ENCODE results near the gene MDC1. TPM values are rescaled to one million over a fixed set of nuclear protein-coding genes. Genes with fewer than 3 reads are reported as not detected.

MDC1 gene
- total and polyA plus RNA-seq, 2 of the 13 experiments (the other 11 are each of a cell fraction or from before 2014, with no cell fraction given) = 8.4 to 14.0 TPM

DNA sequence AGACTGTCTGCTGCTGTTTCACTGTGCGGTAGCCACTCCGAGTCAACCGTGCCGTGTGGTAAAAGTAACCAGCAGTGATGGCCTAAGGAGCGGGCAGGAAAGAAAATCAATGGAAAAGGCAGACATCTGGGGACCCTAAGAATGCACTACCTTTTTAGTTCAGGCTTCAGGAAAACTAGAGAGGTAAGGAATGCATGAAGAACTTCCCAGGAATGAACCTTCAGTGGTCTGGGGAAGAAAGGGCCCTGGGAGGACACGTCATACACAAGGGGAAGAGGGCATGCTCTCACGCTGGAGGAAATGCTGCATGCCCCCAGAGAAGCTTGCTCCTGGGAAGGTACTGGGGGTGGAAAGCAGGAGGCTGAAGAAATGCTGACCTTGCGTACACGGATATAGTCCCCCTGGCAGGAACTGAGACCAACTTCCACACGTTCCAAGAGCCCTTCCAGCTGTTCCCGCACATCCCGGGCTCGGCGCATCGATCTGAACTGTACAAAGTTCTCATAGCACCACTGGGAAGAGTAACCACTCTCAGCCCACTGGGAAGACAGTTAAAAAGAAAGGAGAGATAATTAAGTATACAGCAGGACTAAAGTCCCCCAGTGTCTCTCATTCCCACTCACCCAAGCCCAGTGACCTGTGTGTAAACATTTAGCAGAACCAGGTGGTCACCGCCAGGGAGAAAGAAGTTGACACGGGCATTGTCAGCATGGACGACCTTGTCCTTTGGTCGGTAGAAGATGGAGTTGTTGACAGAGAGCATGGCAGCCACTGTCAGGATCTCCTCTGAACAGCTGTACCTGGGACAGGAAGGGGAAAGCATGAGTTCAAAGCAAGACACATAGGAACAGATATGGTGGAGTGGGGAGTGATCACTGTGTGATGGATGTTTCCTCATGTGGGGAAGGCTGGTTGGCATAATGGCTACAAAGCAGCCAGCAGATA lies 62.0 kb downstream of the MDC1 start (continued):
- TF ChIP-seq, protein P1, sequence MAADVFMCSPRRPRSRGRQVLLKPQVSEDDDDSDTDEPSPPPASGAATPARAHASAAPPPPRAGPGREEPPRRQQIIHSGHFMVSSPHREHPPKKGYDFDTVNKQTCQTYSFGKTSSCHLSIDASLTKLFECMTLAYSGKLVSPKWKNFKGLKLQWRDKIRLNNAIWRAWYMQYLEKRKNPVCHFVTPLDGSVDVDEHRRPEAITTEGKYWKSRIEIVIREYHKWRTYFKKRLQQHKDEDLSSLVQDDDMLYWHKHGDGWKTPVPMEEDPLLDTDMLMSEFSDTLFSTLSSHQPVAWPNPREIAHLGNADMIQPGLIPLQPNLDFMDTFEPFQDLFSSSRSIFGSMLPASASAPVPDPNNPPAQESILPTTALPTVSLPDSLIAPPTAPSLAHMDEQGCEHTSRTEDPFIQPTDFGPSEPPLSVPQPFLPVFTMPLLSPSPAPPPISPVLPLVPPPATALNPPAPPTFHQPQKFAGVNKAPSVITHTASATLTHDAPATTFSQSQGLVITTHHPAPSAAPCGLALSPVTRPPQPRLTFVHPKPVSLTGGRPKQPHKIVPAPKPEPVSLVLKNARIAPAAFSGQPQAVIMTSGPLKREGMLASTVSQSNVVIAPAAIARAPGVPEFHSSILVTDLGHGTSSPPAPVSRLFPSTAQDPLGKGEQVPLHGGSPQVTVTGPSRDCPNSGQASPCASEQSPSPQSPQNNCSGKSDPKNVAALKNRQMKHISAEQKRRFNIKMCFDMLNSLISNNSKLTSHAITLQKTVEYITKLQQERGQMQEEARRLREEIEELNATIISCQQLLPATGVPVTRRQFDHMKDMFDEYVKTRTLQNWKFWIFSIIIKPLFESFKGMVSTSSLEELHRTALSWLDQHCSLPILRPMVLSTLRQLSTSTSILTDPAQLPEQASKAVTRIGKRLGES (CRISPR knock-in tag; IDR thresholded peaks at IDR 0.05; ENCODE audit: borderline replicate concordance) = no peak
- TF ChIP-seq, protein P2, sequence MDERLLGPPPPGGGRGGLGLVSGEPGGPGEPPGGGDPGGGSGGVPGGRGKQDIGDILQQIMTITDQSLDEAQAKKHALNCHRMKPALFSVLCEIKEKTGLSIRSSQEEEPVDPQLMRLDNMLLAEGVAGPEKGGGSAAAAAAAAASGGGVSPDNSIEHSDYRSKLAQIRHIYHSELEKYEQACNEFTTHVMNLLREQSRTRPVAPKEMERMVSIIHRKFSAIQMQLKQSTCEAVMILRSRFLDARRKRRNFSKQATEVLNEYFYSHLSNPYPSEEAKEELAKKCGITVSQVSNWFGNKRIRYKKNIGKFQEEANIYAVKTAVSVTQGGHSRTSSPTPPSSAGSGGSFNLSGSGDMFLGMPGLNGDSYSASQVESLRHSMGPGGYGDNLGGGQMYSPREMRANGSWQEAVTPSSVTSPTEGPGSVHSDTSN (CRISPR knock-in tag; IDR thresholded peaks at IDR 0.05) = peak; percentile 56; the same call in 1 of the 2 replicates
- TF ChIP-seq SRSF1 (optimal IDR thresholded peaks at IDR 0.05; ENCODE audit: low read depth, low read length) = no peak
- no peak for TF ChIP-seq ELF4 (CRISPR knock-in tag; IDR thresholded peaks at IDR 0.05; ENCODE audit: borderline replicate concordance)
- TF ChIP-seq IRF2 (CRISPR knock-in tag; IDR thresholded peaks at IDR 0.05) = peak; percentile 95; the same call in 1 of the 2 replicates
- TF ChIP-seq NR2F1 (CRISPR knock-in tag; IDR thresholded peaks at IDR 0.05) = peak; percentile 58 to 62; a peak in 2 of 4 replicates
- TF ChIP-seq MIER2 (CRISPR knock-in tag; IDR thresholded peaks at IDR 0.05) = peak; percentile 63; the same call in 1 of the 2 replicates
- 0 out of 2 replicates have a peak, but pooled peaks have one; percentile 69 for TF ChIP-seq EEA1 (CRISPR knock-in tag; IDR thresholded peaks at IDR 0.05; ENCODE audit: borderline replicate concordance)
- peak; percentile 82 for TF ChIP-seq ZSCAN21 (CRISPR knock-in tag; IDR thresholded peaks at IDR 0.05; ENCODE audit: borderline replicate concordance)
- peak; percentile 94 for TF ChIP-seq ZBTB42 (CRISPR knock-in tag; IDR thresholded peaks at IDR 0.05)
- TF ChIP-seq PTBP1 (IDR thresholded peaks at IDR 0.05; ENCODE audit: low read depth, low read length, poor library complexity, severe bottlenecking) = no peak
- TF ChIP-seq, protein P3, sequence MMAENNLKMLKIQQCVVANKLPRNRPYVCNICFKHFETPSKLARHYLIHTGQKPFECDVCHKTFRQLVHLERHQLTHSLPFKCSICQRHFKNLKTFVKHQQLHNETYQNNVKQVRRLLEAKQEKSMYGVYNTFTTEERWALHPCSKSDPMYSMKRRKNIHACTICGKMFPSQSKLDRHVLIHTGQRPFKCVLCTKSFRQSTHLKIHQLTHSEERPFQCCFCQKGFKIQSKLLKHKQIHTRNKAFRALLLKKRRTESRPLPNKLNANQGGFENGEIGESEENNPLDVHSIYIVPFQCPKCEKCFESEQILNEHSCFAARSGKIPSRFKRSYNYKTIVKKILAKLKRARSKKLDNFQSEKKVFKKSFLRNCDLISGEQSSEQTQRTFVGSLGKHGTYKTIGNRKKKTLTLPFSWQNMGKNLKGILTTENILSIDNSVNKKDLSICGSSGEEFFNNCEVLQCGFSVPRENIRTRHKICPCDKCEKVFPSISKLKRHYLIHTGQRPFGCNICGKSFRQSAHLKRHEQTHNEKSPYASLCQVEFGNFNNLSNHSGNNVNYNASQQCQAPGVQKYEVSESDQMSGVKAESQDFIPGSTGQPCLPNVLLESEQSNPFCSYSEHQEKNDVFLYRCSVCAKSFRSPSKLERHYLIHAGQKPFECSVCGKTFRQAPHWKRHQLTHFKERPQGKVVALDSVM (CRISPR knock-in tag; IDR thresholded peaks at IDR 0.05) = 0 out of 2 replicates have a peak, but pooled peaks have one; percentile 39
- peak; percentile 79; the same call in 1 of the 2 replicates for TF ChIP-seq ZNF556 (CRISPR knock-in tag; IDR thresholded peaks at IDR 0.05; ENCODE audit: borderline replicate concordance)
- no peak for TF ChIP-seq CEBPB (IDR thresholded peaks at IDR 0.05; ENCODE audit: borderline replicate concordance, low read depth, low read length)
- TF ChIP-seq EED (CRISPR knock-in tag; IDR thresholded peaks at IDR 0.05) = 0 out of 2 replicates have a peak, but pooled peaks have one; percentile 43
- TF ChIP-seq ZNF550 (CRISPR knock-in tag; IDR thresholded peaks at IDR 0.05; ENCODE audit: borderline replicate concordance) = 0 out of 2 replicates have a peak, but pooled peaks have one; percentile 15
- TF ChIP-seq ZNF331 (CRISPR knock-in tag; IDR thresholded peaks at IDR 0.05) = peak; percentile 89
- TF ChIP-seq ZNF678 (CRISPR knock-in tag; IDR thresholded peaks at IDR 0.05) = no peak
- no peak for TF ChIP-seq NFE2L2 (IDR thresholded peaks at IDR 0.05; ENCODE audit: low read length)
- no peak for TF ChIP-seq BHLHE40 (IDR thresholded peaks at IDR 0.05; ENCODE audit: low read length)

Measured in HepG2 (cell line).